AG04449 (cell line): Measurements from ENCODE around the gene FAAP20.

Experiments used
- CTCF ChIA-PET: fragments of 350-600 bp; formaldehyde crosslinking; extraction: SDS; loops from one replicate; lab custom pipeline; 2021; ENCODE audit warnings: antibody characterized with exemption; lab: Yijun Ruan, JAX
- POLR2A ChIA-PET: fragments of 400-600, 350-600 bp; formaldehyde crosslinking; extraction: SDS; loops from one replicate; lab custom pipeline; 2020; ENCODE audit warnings: antibody characterized with exemption, inconsistent platforms; lab: Yijun Ruan, JAX
- DNase-seq: peaks from one replicate; pipeline ENCODE4 v3.0.0-alpha.2; 2010; ENCODE audit warnings: low read depth, low spot score
- H3K4me3 ChIP-seq: 2 replicates; pipeline ENCODE4 v1.5.1; 2011; ENCODE audit warnings: low read depth, mild to moderate bottlenecking, control low read depth, low read length
- CTCF ChIP-seq: IDR thresholded peaks from one replicate; pipeline ENCODE4 v1.5.1; 2011; ENCODE audit warnings: mild to moderate bottlenecking, moderate library complexity, low read length, control low read depth, inconsistent platforms; ENCODE audit not compliant: insufficient read depth; ENCODE audit errors: missing control alignments

Gene FAAP20

DNA sequence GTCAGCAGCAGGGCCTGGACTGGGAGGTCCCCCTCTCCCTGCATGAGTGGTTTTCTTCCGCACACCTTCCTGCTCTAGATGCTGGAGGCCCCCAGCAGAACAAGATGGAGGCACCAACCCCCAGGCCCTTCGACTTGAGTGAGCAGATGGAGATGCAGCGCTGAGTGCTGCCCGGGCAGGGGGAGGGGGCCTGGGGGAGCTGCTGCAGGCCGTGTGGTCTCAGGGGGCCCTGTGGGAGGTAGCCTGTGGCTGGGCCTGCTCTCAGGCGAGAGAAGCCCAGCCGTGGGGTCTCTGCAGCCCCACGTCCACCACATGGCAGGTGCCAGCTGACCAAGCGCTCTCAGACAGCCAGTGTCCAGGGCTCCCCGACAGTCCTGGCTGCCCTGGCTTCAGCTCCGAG lies 1.2 kb upstream of the FAAP20 start:
- TF ChIP-seq CTCF, result no peak
- ChIA-PET POLR2A (interaction anchor here (0.8 to 1.5 kb wide), 5 partner anchors 9 to 186 kb away, joined by 4 to 9 read pairs (median 6); no protein-coding TSS in a partner anchor), CTCF (interaction anchor here (0.9 to 26.3 kb wide), 18 partner anchors 10 to 352 kb away, joined by 3 to 891 read pairs (median 8); partner anchors contain the start of genes MORN1, PEX10, RER1 and SKI)
- no peak for DNase-seq
- no peak overlapping the region for H3K4me3 ChIP-seq

DNA sequence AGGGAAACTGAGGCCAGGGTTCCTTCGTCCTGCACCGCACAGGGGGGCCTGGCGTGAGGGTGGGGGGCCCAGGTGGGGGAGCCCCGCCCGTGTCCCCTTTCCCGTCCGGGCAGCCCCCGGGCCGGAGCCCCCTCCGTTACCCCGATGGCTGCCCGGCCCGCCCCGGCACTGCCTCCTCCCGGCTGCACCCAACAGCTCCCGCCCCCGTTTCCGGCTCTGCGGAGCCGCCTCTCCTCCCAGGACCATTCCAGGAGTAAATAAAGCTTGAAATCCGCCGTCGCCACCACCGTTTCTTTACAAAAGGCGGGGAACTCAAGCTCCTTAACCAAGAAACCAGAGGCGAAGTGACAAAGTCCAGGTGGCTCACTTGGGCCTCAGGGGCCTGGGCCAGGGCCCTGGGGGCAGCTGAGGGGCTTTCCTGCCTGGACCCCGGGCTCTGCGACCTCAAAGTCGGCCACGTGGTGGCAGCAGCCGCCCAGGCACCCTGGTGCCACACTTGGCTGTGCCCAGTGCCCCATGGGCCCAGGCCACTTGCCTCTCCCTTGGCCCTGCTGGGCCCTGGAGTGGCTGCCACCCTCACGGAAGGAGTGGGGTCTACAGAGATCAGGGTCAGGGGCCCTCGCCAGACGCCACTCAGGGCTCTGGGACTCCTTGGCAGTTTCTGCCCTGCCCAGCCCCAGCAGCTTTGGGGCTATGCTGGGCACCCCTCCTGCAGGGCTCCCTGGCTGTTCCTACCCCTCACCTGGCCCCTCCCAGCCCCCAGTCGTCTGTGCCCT lies 514 bp upstream of the FAAP20 start:
- ChIA-PET POLR2A (interaction anchor here (0.7 to 1.5 kb wide), 10 partner anchors 10 to 213 kb away, joined by 3 to 9 read pairs (median 4); partner anchors contain the start of genes MORN1 and RER1), CTCF (interaction anchor here (0.7 to 26.3 kb wide), 38 partner anchors 10 to 1229 kb away, joined by 3 to 891 read pairs (median 6); partner anchors contain the start of genes MORN1, PEX10, RER1 and SKI)
- peak; percentile 92 for TF ChIP-seq CTCF
- no peak for DNase-seq
- peak overlapping the region; percentile 66 for H3K4me3 ChIP-seq

DNA sequence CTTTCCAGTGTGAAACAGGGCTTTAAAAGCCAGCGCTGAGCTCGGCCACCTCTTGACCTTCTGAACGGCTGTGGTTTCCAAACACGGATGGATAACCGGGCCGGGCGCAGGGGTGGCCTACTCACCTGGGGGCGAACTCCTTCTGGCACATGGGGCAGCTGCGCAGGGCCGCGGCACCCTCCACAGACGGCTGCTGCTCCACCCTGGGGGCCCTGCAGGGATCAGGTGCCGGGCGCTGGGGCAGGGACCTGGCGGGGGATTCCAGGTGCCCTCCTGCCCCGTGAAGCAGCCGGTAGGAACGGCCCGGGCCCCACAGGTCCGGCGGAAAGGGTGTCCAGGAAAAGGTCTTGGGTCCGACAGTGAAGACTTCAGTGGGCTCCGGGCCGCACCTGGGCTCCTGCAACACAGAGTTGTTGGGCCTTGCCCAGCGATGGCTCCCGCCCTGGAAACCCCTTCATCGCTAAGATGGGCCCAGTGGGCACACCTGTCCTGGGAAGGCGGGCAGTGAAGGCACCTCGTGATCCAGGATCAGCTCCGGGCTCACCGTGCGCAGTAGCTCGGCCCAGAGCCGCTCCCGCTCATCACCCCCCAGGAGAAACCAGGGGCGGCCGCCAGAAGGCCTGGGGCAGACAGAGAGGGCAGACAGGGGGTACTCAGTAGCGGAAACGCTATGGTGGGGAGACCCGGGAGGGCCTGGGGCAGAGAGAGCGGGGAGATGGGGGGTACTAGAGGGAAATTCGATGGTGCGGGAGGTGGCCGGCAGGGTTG lies 874 bp downstream of the FAAP20 start:
- H3K4me3 ChIP-seq, result peak overlapping the region; percentile 66
- DNase-seq, result no peak
- CTCF ChIA-PET, result interaction anchor here (1.1 to 26.3 kb wide), 3 partner anchors 121 to 213 kb away, joined by 3 to 891 read pairs (median 43); partner anchors contain the start of genes MORN1 and RER1
- POLR2A ChIA-PET, result interaction anchor here (1.0 kb wide), 1 partner anchor 35 kb away, joined by 4 read pairs; the partner anchor contains the start of gene SKI
- no peak for TF ChIP-seq CTCF

DNA sequence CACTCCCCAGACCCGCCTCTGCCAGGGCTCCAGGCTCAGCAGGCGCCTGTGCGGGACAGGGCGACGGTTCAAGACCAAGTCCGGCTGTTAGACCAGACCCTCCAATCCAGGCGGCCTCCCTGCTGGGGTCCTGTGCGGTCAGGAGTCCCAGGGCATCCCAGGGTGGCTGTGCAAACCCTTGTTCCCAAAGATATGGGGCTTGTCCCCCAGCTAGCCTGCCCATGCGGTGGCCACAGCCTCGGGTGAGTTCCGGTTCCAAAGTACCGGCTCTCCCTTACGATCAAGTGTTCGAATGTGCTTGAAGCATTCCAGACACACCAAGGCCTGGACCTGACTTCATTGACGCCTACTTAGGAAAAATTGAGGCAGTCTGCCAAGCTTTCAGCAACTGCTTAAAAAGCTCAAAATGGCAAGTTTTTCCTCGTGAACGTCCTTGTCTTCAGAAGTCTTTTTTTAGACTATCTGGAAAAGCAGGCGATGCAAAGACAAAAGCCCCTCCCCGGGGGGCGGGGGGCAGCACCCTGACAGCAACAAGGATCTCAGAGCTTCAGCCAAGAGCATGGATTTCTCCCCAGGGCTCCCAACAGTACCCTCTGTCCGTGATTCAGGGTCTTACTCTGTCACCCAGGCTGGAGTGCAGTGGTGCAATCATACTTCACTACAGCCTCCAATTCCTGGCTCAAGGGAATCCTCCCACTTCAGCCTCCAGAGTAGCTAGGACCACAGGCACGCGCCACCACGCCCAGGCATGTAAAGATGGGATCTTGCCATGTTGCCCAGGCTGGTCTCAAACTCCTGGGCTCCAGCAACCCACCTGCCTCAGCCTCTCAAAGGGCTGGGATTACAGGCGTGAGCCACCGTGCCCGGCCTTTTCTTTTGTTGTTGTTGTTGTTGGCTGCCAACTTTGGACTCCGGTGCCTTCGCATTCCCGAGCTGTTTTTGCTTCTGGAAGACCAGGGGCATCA lies 2.3 kb downstream of the FAAP20 start:
- ChIA-PET CTCF (interaction anchor here (0.8 to 26.3 kb wide), 5 partner anchors 18 to 355 kb away, joined by 3 to 891 read pairs (median 6); partner anchors contain the start of genes MORN1 and RER1), POLR2A (interaction anchor here (0.8 kb wide), 1 partner anchor 35 kb away, joined by 4 read pairs; no protein-coding TSS in a partner anchor)
- no peak for DNase-seq
- peak overlapping the region; percentile 3; the same call in 1 of the 2 replicates for H3K4me3 ChIP-seq
- no peak for TF ChIP-seq CTCF

DNA sequence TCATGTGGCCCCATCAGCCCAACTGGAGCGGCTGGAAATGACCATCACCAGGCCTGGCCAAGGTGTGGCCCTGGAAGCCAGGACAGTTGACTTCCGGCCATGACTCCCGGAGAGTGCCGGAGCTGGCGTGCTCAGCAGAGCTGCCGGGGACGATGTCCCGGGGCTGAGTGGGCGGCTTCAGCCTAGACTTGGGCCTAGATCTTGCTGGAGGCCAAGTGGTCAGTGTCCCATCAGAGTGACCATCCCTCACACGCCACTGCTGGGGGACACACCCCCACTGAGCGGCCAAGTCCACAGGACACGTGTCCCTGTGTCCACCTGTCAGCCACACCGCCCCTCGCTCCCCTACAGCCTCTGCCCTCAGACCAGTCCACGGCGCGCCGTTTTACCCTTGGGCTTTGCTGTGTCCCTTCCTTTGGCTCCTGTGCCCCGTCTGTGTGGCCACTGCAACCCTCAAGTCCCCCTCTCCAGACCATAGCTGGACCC lies 4.0 kb downstream of the FAAP20 start:
- ChIA-PET CTCF (interaction anchor here (1.0 to 26.3 kb wide), 4 partner anchors 10 to 194 kb away, joined by 3 to 891 read pairs (median 30); partner anchors contain the start of genes MORN1 and RER1), POLR2A (no interaction called here)
- no peak for TF ChIP-seq CTCF
- peak overlapping the region; percentile 62 for H3K4me3 ChIP-seq
- DNase-seq, result no peak
